ENCODE data around the gene VPS4A.
"Not testable (repeated sequence)": the region's sequence is repeated elsewhere in the genome, so short reads cannot be mapped to it uniquely, and the experiment has no call there.

Gene VPS4A

DNA sequence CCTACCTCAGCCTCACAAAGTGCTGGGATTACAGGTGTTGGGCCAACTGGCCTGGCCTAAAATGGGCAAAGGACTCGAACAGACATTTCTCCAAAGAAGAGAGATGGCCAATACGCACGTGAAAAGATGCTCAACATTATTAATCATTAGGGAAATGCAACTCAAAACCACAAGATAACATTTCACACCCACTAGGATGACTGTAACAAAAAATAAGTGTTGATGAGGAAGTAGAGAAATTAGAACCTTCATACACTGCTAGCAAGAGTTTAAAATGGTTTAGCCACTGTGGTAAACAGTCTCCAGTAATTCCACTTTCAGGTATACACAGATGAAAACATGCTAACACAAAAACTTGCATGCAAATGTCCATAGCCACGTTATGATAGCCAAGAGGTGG lies 34.8 kb downstream of the VPS4A start:
- Histone ChIP-seq H3K9ac (ENCODE audit: low read length) (no peak overlapping the region), H3K4me3 (ENCODE audit: low read depth, low read length) (no peak overlapping the region), H3K27me3 (ENCODE audit: control insufficient read depth, insufficient read depth, low read length) (no peaks in the 10 kb centered on the region), H3K4me1 (ENCODE audit: control insufficient read depth, insufficient read depth, low read length) (no peaks in the 10 kb centered on the region), H3K9me3 (ENCODE audit: control insufficient read depth, insufficient read depth, low read depth, low read length) (no peaks in the 10 kb centered on the region), H3K36me3 (ENCODE audit: control insufficient read depth, insufficient read depth, low read length) (peaks cover 39% of the 10 kb centered on the region), H3K27ac (ENCODE audit: low read depth, low read length) (no peak overlapping the region)

DNA sequence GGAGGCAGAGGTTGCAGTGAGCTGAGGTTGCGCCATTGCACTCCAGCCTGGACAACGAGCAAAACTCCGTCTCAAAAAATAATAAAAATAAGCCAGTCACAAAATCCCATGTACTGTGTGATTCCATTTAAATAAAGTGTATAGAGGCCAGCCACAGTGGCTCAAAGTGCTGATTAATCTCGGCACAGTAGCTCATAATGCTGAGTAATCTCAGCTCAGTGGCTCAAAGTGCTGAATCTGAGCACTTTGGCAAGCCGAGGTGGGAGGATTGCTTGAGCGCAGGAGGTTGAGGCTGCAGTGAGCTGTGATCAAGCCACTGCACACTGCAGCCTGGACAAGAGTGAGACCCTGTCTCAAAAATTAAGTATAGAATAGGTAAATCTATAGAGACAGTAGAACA lies 35.5 kb downstream of the VPS4A start:
- H3K9ac ChIP-seq (ENCODE audit: low read length): no peak overlapping the region

DNA sequence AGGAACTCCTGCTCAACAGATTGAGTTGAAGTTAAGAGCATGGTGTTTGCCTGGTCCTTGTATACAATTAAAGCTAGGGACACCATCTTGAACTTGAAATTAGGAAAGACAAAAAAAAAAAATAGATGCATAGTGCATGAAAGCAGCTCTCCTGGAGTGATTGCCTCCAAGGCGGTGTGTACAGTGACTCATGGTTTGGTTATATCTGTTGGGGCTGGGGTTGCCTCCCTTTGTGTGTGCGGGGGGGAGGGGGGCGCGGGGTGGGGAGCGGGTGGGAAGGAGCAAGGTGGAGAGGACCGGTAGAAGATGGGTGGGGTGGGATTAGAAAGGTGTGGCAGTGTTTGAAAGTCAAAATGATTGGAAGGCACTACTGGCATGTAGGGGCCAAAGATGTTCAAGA lies 37.1 kb downstream of the VPS4A start:
- Histone ChIP-seq H3K9me3 (ENCODE audit: control insufficient read depth, insufficient read depth, low read depth, low read length) (no peaks in the 10 kb centered on the region), H3K27ac (ENCODE audit: low read depth, low read length) (no peak overlapping the region), H3K9ac (ENCODE audit: low read length) (no peak overlapping the region), H3K4me1 (ENCODE audit: control insufficient read depth, insufficient read depth, low read length) (no peaks in the 10 kb centered on the region), H3K27me3 (ENCODE audit: control insufficient read depth, insufficient read depth, low read length) (no peaks in the 10 kb centered on the region), H3K36me3 (ENCODE audit: control insufficient read depth, insufficient read depth, low read length) (peaks cover 20% of the 10 kb centered on the region), H3K4me3 (ENCODE audit: low read depth, low read length) (no peak overlapping the region)

More for the DNA sequence above, 35.5 kb downstream of the VPS4A start:
- no peak overlapping the region for H3K4me3 ChIP-seq (ENCODE audit: low read depth, low read length)
- H3K36me3 ChIP-seq (ENCODE audit: control insufficient read depth, insufficient read depth, low read length): peaks cover 32% of the 10 kb centered on the region
- no peaks in the 10 kb centered on the region for H3K4me1 ChIP-seq (ENCODE audit: control insufficient read depth, insufficient read depth, low read length)
- no peaks in the 10 kb centered on the region for H3K9me3 ChIP-seq (ENCODE audit: control insufficient read depth, insufficient read depth, low read depth, low read length)
- no peak overlapping the region for H3K27ac ChIP-seq (ENCODE audit: low read depth, low read length)
- H3K27me3 ChIP-seq (ENCODE audit: control insufficient read depth, insufficient read depth, low read length): no peaks in the 10 kb centered on the region

DNA sequence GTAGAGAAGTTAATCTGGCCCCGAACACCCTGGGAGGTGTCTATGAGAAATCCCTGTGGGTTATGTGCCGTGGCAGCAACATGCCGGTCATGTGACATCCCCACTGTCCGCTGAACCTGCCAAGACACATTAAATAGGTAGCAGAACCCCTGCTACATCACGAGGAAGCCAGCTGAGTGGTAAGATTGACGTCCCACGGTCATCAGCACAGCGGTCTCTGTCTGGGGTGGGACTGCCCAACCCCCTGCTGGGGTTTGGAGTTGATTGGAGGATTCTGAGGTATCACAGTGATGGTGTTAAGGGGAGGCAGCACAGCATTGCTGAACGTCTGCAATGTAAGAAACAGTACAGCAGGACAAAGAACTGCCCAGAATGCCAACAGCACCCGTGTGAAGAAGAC lies 38.4 kb downstream of the VPS4A start:
- Histone ChIP-seq H3K36me3 (ENCODE audit: control insufficient read depth, insufficient read depth, low read length) (peaks cover 10% of the 10 kb centered on the region), H3K4me3 (ENCODE audit: low read depth, low read length) (no peak overlapping the region), H3K27me3 (ENCODE audit: control insufficient read depth, insufficient read depth, low read length) (no peaks in the 10 kb centered on the region), H3K4me1 (ENCODE audit: control insufficient read depth, insufficient read depth, low read length) (no peaks in the 10 kb centered on the region), H3K9ac (ENCODE audit: low read length) (no peak overlapping the region), H3K9me3 (ENCODE audit: control insufficient read depth, insufficient read depth, low read depth, low read length) (no peaks in the 10 kb centered on the region), H3K27ac (ENCODE audit: low read depth, low read length) (no peak overlapping the region)

DNA sequence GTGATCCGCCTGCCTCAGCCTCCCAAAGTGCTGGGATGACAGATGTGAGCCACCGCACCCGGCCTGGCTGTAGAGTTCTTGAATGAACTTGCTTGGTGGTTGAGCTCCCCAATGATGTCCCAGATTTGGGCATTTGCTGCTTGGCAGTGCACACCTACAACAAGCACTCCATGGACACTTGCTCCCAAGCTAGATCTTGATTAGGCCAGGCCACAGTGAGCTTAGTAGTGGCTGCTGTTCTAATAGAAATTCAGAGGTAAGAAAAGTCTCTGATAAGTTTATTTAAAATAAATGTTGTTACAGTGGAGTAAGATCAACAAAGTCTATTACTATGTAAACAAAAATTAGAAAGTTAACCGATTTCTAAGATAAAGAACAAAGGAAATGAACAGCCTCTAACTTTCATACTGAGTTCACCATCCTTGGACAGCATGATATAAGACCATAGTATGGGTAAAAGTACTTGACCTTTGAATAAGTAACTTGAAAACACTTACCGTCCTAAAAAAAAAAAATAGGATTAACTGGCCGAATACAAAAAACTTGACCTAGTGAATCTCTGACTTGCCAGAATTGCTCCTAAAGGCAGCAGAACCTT lies 39.5 kb downstream of the VPS4A start:
- H3K36me3 ChIP-seq (ENCODE audit: control insufficient read depth, insufficient read depth, low read length): peaks cover 11% of the 10 kb centered on the region; the same call in 1 of the 2 replicates
- H3K4me1 ChIP-seq (ENCODE audit: control insufficient read depth, insufficient read depth, low read length): no peaks in the 10 kb centered on the region
- no peak overlapping the region for H3K4me3 ChIP-seq (ENCODE audit: low read depth, low read length)
- H3K9ac ChIP-seq (ENCODE audit: low read length): no peak overlapping the region
- no peaks in the 10 kb centered on the region for H3K9me3 ChIP-seq (ENCODE audit: control insufficient read depth, insufficient read depth, low read depth, low read length)
- H3K27ac ChIP-seq (ENCODE audit: low read depth, low read length): no peak overlapping the region
- no peaks in the 10 kb centered on the region for H3K27me3 ChIP-seq (ENCODE audit: control insufficient read depth, insufficient read depth, low read length)

DNA sequence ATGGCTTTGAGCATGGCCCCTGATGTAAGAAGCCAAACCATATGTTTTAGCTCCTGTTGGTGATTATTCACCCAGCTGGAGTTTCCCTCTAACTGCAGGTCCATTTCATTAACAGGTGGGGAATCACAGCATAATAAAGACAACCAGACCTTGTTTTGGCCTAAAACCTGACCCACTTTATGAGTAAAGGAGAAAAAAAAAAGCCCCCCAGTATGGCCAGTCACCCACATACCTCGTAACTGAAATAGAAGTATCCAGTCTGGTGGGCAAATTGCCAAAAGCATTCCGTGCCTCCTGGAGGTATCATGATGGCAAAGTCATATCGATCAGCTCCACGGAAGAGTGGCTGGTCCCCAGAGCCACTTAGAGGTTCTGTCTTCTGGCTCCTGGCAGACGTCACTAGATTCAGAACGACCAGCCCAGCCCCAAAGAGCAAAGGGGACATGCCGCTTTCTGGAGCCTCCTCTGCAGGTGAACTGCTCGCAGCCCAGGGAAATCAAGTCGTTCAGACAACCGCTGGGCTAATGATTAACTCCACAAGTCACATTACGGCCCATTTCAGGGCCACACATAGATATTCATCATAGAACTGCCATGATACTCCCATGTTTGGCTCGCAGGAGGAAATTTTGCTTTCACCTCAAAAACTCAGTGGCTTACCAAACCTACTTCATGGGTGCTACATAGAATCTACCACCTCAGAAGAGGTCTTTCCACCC lies 40.3 kb downstream of the VPS4A start, which contains the start of gene TMED6:
TSS of gene TMED6 (minus strand) at position 478 of the 719 bp plus-strand sequence. CDS start at position 445, 33 bp downstream.
- H3K9me3 ChIP-seq (ENCODE audit: control insufficient read depth, insufficient read depth, low read depth, low read length): no peaks in the 10 kb centered on the region
- H3K36me3 ChIP-seq (ENCODE audit: control insufficient read depth, insufficient read depth, low read length): peaks cover 18% of the 10 kb centered on the region
- no peak within 1 kb of the TSS for H3K9ac ChIP-seq (ENCODE audit: low read length)
- H3K4me3 ChIP-seq (ENCODE audit: low read depth, low read length): no peak within 1 kb of the TSS
- no peaks in the 10 kb centered on the region for H3K4me1 ChIP-seq (ENCODE audit: control insufficient read depth, insufficient read depth, low read length)
- no peak within 1 kb of the TSS for H3K27ac ChIP-seq (ENCODE audit: low read depth, low read length)
- H3K27me3 ChIP-seq (ENCODE audit: control insufficient read depth, insufficient read depth, low read length): no peaks in the 10 kb centered on the region

DNA sequence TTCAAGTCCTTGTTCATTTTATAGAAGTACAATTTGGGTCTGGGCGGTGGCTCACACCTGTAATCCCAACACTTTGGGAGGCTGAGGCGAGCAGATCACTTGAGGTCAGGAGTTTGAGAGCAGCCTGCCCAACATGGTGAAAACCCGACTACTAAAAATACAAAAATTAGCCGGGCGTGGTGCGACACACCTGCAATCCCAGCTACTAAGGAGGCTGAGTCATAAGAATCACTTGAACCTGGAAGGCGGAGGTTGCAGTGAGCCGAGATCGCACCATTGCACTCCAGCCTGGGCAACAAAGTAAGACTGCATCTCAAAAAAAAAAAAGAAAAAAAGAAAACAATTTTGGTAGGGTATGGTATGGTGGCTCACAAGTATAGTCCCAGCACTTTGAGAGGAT lies 48.9 kb downstream of the VPS4A start:
- not testable (repeated sequence) for H3K27ac ChIP-seq (ENCODE audit: low read depth, low read length); H3K9ac ChIP-seq (ENCODE audit: low read length); H3K9me3 ChIP-seq (ENCODE audit: control insufficient read depth, insufficient read depth, low read depth, low read length); H3K4me3 ChIP-seq (ENCODE audit: low read depth, low read length); H3K27me3 ChIP-seq (ENCODE audit: control insufficient read depth, insufficient read depth, low read length); H3K4me1 ChIP-seq (ENCODE audit: control insufficient read depth, insufficient read depth, low read length)
- peaks cover 22% of the 10 kb centered on the region for H3K36me3 ChIP-seq (ENCODE audit: control insufficient read depth, insufficient read depth, low read length)

DNA sequence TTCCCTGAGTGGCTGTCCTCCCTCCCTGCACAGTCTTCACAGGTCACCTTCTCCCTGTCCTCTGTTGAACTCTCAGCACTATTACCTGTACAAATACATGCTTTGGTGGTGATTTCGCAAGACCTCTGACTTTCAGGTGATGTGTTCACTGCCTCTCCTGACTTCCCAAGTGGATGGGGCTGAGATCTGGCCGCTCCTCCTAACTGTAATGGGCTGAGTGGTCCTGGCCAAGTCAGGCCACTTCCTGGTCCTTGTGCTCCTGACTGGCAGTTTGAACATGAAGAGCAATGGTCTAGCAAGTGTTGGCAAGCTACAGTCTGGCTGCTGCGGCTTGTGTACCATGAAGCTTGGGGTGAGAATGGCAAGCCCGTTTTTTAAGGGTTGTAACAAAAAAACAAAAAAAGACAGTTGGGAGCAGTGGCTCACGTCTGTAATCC lies 52.1 kb downstream of the VPS4A start:
- Histone ChIP-seq H3K4me3 (ENCODE audit: low read depth, low read length) (no peak overlapping the region), H3K36me3 (ENCODE audit: control insufficient read depth, insufficient read depth, low read length) (peaks cover 39% of the 10 kb centered on the region), H3K27ac (ENCODE audit: low read depth, low read length) (no peak overlapping the region), H3K9ac (ENCODE audit: low read length) (no peak overlapping the region), H3K4me1 (ENCODE audit: control insufficient read depth, insufficient read depth, low read length) (no peaks in the 10 kb centered on the region), H3K27me3 (ENCODE audit: control insufficient read depth, insufficient read depth, low read length) (no peaks in the 10 kb centered on the region), H3K9me3 (ENCODE audit: control insufficient read depth, insufficient read depth, low read depth, low read length) (no peaks in the 10 kb centered on the region)

DNA sequence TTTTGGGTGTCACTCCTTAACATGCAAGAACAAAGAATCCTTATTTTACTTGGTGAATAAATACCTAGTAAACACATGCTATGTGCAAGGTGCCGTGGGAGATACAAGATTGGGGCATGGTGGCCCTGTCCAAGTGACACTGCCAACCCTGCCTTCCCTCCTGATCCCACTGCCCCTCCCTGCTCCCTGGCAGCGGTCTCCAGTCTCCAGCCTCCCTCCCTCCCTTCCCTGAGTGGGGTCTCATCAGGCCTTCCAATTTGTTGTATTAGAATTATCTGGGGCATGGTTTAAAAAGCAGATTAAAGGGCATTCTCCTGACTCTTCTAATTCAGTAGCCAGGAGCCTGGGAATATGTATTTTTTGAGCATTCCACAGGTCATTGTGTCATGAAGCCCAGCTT lies 52.9 kb downstream of the VPS4A start:
- H3K27ac ChIP-seq (ENCODE audit: low read depth, low read length): no peak overlapping the region
- no peaks in the 10 kb centered on the region for H3K27me3 ChIP-seq (ENCODE audit: control insufficient read depth, insufficient read depth, low read length)
- peaks cover 44% of the 10 kb centered on the region for H3K36me3 ChIP-seq (ENCODE audit: control insufficient read depth, insufficient read depth, low read length)
- H3K4me1 ChIP-seq (ENCODE audit: control insufficient read depth, insufficient read depth, low read length): no peaks in the 10 kb centered on the region
- H3K4me3 ChIP-seq (ENCODE audit: low read depth, low read length): no peak overlapping the region
- no peaks in the 10 kb centered on the region for H3K9me3 ChIP-seq (ENCODE audit: control insufficient read depth, insufficient read depth, low read depth, low read length)
- no peak overlapping the region for H3K9ac ChIP-seq (ENCODE audit: low read length)

DNA sequence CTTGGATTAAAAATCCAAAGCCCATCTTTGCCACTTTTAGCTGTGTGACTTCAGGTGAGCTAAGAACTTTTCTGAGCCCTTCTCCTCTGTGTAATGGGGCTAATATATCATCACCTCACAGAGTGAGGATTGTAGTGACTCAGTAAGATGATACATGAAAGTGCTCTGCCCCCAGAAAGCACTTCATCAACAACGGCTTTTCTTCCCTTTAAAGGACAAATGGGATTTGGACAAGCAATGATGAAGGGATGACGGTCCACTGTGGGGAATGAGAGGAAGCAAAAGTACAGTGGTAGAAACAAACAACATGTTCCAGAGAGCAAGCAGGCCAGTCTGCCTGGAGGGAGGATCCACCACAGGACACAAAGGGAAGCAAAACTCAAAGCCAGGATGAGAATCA lies 54.8 kb downstream of the VPS4A start:
- Histone ChIP-seq H3K27ac (ENCODE audit: low read depth, low read length) (no peak overlapping the region), H3K9ac (ENCODE audit: low read length) (no peak overlapping the region), H3K36me3 (ENCODE audit: control insufficient read depth, insufficient read depth, low read length) (peaks cover 60% of the 10 kb centered on the region)

DNA sequence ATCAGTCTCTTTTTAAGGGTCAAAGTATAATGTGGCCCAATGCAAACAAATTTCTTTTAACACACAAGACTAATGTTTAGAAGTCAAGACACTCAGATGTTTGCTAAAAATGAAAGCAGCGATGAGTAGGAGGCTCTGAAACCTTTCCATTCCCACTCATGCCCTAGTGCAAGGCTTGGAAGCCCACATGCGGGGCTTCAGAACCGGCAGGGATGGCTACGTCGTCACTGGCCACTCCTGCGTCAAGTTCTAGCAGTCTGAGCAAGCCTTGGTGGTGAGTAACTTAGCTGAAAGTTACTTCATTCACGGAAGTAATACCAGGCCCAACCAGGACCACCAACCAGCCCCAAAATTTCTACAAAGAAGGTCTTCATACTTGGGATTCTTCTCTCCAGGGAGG lies 55.3 kb downstream of the VPS4A start:
- no peak overlapping the region for H3K4me3 ChIP-seq (ENCODE audit: low read depth, low read length)
- no peaks in the 10 kb centered on the region for H3K4me1 ChIP-seq (ENCODE audit: control insufficient read depth, insufficient read depth, low read length)
- no peak overlapping the region for H3K27ac ChIP-seq (ENCODE audit: low read depth, low read length)
- H3K9ac ChIP-seq (ENCODE audit: low read length): no peak overlapping the region
- peaks cover 64% of the 10 kb centered on the region for H3K36me3 ChIP-seq (ENCODE audit: control insufficient read depth, insufficient read depth, low read length)
- H3K27me3 ChIP-seq (ENCODE audit: control insufficient read depth, insufficient read depth, low read length): no peaks in the 10 kb centered on the region
- H3K9me3 ChIP-seq (ENCODE audit: control insufficient read depth, insufficient read depth, low read depth, low read length): no peaks in the 10 kb centered on the region

More for the DNA sequence above, 54.8 kb downstream of the VPS4A start:
- Histone ChIP-seq H3K9me3 (ENCODE audit: control insufficient read depth, insufficient read depth, low read depth, low read length) (no peaks in the 10 kb centered on the region), H3K4me3 (ENCODE audit: low read depth, low read length) (no peak overlapping the region), H3K27me3 (ENCODE audit: control insufficient read depth, insufficient read depth, low read length) (no peaks in the 10 kb centered on the region), H3K4me1 (ENCODE audit: control insufficient read depth, insufficient read depth, low read length) (no peaks in the 10 kb centered on the region)
